ENCODE data around the gene SIRPG.
"Not testable (repeated sequence)": the region's sequence is repeated elsewhere in the genome, so short reads cannot be mapped to it uniquely, and the experiment has no call there.

SIRPG gene

GRCh38 chr20:1652960-1653359 lies 4.6 kb downstream of the SIRPG start:
- H3K27me3 ChIP-seq (ENCODE audit: low read depth, low read length) = no peaks in the 10 kb centered on the region
- H3K27ac ChIP-seq (ENCODE audit: low read length) = no peak overlapping the region
- H3K4me1 ChIP-seq (ENCODE audit: control insufficient read depth in 1 of 2, insufficient read depth in 2 of 2, low read length in 2 of 2) = no peaks in the 10 kb centered on the region
- no peaks in the 10 kb centered on the region for H3K36me3 ChIP-seq (ENCODE audit: control insufficient read depth in 1 of 2, insufficient read depth in 2 of 2, low read length in 2 of 2)
- no peak overlapping the region for H3K4me3 ChIP-seq (ENCODE audit: low read depth in 1 of 2, low read length in 2 of 2)
- peaks cover 0 to 7% of the 10 kb centered on the region in 2 donors for H3K9me3 ChIP-seq (ENCODE audit: control insufficient read depth in 1 of 2, low read length in 2 of 2)

- Histone ChIP-seq H3K4me3 (ENCODE audit: low read depth in 1 of 2, low read length in 2 of 2) (no peak overlapping the region), H3K27me3 (ENCODE audit: low read depth, low read length) (no peaks in the 10 kb centered on the region), H3K27ac (ENCODE audit: low read length) (no peak overlapping the region), H3K4me1 (ENCODE audit: control insufficient read depth in 1 of 2, insufficient read depth in 2 of 2, low read length in 2 of 2) (no peaks in the 10 kb centered on the region), H3K36me3 (ENCODE audit: control insufficient read depth in 1 of 2, insufficient read depth in 2 of 2, low read length in 2 of 2) (no peaks in the 10 kb centered on the region), H3K9me3 (ENCODE audit: control insufficient read depth in 1 of 2, low read length in 2 of 2) (peaks cover 0 to 7% of the 10 kb centered on the region in 2 donors)
Observed at GRCh38 chr20:1652104-1652503, 5.5 kb downstream of the SIRPG start.

- Histone ChIP-seq H3K36me3 (ENCODE audit: control insufficient read depth in 1 of 2, insufficient read depth in 2 of 2, low read length in 2 of 2) (no peaks in the 10 kb centered on the region), H3K4me1 (ENCODE audit: control insufficient read depth in 1 of 2, insufficient read depth in 2 of 2, low read length in 2 of 2) (no peaks in the 10 kb centered on the region), H3K9me3 (ENCODE audit: control insufficient read depth in 1 of 2, low read length in 2 of 2) (peaks cover 0 to 7% of the 10 kb centered on the region in 2 donors), H3K27ac (ENCODE audit: low read length) (no peak overlapping the region), H3K4me3 (ENCODE audit: low read depth in 1 of 2, low read length in 2 of 2) (no peak overlapping the region), H3K27me3 (ENCODE audit: low read depth, low read length) (no peaks in the 10 kb centered on the region)
Observed at GRCh38 chr20:1651268-1652058, 6.1 kb downstream of the SIRPG start.

GRCh38 chr20:1648101-1648500 lies 9.5 kb downstream of the SIRPG start:
- H3K4me1 ChIP-seq (ENCODE audit: control insufficient read depth in 1 of 2, insufficient read depth in 2 of 2, low read length in 2 of 2) = no peaks in the 10 kb centered on the region
- no peaks in the 10 kb centered on the region for H3K9me3 ChIP-seq (ENCODE audit: control insufficient read depth in 1 of 2, low read length in 2 of 2)
- no peaks in the 10 kb centered on the region for H3K36me3 ChIP-seq (ENCODE audit: control insufficient read depth in 1 of 2, insufficient read depth in 2 of 2, low read length in 2 of 2)
- no peaks in the 10 kb centered on the region for H3K27me3 ChIP-seq (ENCODE audit: low read depth, low read length)
- H3K27ac ChIP-seq (ENCODE audit: low read length) = no peak overlapping the region
- no peak overlapping the region for H3K4me3 ChIP-seq (ENCODE audit: low read depth in 1 of 2, low read length in 2 of 2)

GRCh38 chr20:1646975-1647431 lies 10.6 kb downstream of the SIRPG start:
- Histone ChIP-seq H3K4me3 (ENCODE audit: low read depth in 1 of 2, low read length in 2 of 2) (no peak overlapping the region), H3K9me3 (ENCODE audit: control insufficient read depth in 1 of 2, low read length in 2 of 2) (no peaks in the 10 kb centered on the region), H3K27me3 (ENCODE audit: low read depth, low read length) (no peaks in the 10 kb centered on the region), H3K27ac (ENCODE audit: low read length) (no peak overlapping the region), H3K4me1 (ENCODE audit: control insufficient read depth in 1 of 2, insufficient read depth in 2 of 2, low read length in 2 of 2) (no peaks in the 10 kb centered on the region), H3K36me3 (ENCODE audit: control insufficient read depth in 1 of 2, insufficient read depth in 2 of 2, low read length in 2 of 2) (no peaks in the 10 kb centered on the region)

- no peaks in the 10 kb centered on the region for H3K9me3 ChIP-seq (ENCODE audit: control insufficient read depth in 1 of 2, low read length in 2 of 2)
- H3K36me3 ChIP-seq (ENCODE audit: control insufficient read depth in 1 of 2, insufficient read depth in 2 of 2, low read length in 2 of 2) = no peaks in the 10 kb centered on the region
- no peak overlapping the region for H3K27ac ChIP-seq (ENCODE audit: low read length)
- H3K4me1 ChIP-seq (ENCODE audit: control insufficient read depth in 1 of 2, insufficient read depth in 2 of 2, low read length in 2 of 2) = no peaks in the 10 kb centered on the region
- no peaks in the 10 kb centered on the region for H3K27me3 ChIP-seq (ENCODE audit: low read depth, low read length)
- H3K4me3 ChIP-seq (ENCODE audit: low read depth in 1 of 2, low read length in 2 of 2) = no peak overlapping the region
Observed at GRCh38 chr20:1644101-1644962, 13.2 kb downstream of the SIRPG start.

- not testable (repeated sequence) for H3K9me3 ChIP-seq (ENCODE audit: control insufficient read depth in 1 of 2, low read length in 2 of 2); H3K4me3 ChIP-seq (ENCODE audit: low read depth in 1 of 2, low read length in 2 of 2); H3K4me1 ChIP-seq (ENCODE audit: control insufficient read depth in 1 of 2, insufficient read depth in 2 of 2, low read length in 2 of 2); H3K27ac ChIP-seq (ENCODE audit: low read length); H3K27me3 ChIP-seq (ENCODE audit: low read depth, low read length); H3K36me3 ChIP-seq (ENCODE audit: control insufficient read depth in 1 of 2, insufficient read depth in 2 of 2, low read length in 2 of 2)
Observed at GRCh38 chr20:1638643-1639042, 18.9 kb downstream of the SIRPG start.

- Histone ChIP-seq H3K9me3 (ENCODE audit: control insufficient read depth in 1 of 2, low read length in 2 of 2) (no peaks in the 10 kb centered on the region), H3K36me3 (ENCODE audit: control insufficient read depth in 1 of 2, insufficient read depth in 2 of 2, low read length in 2 of 2) (no peaks in the 10 kb centered on the region), H3K4me3 (ENCODE audit: low read depth in 1 of 2, low read length in 2 of 2) (no peak overlapping the region)
Observed at GRCh38 chr20:1637755-1638154, 19.8 kb downstream of the SIRPG start.

GRCh38 chr20:1637226-1637625 lies 20.4 kb downstream of the SIRPG start:
- Histone ChIP-seq H3K36me3 (ENCODE audit: control insufficient read depth in 1 of 2, insufficient read depth in 2 of 2, low read length in 2 of 2) (no peaks in the 10 kb centered on the region), H3K9me3 (ENCODE audit: control insufficient read depth in 1 of 2, low read length in 2 of 2) (no peaks in the 10 kb centered on the region), H3K27me3 (ENCODE audit: low read depth, low read length) (no peaks in the 10 kb centered on the region), H3K4me1 (ENCODE audit: control insufficient read depth in 1 of 2, insufficient read depth in 2 of 2, low read length in 2 of 2) (no peaks in the 10 kb centered on the region), H3K4me3 (ENCODE audit: low read depth in 1 of 2, low read length in 2 of 2) (no peak overlapping the region), H3K27ac (ENCODE audit: low read length) (no peak overlapping the region)

More at GRCh38 chr20:1637755-1638154, 19.8 kb downstream of the SIRPG start:
- no peaks in the 10 kb centered on the region for H3K4me1 ChIP-seq (ENCODE audit: control insufficient read depth in 1 of 2, insufficient read depth in 2 of 2, low read length in 2 of 2)
- no peak overlapping the region for H3K27ac ChIP-seq (ENCODE audit: low read length)
- no peaks in the 10 kb centered on the region for H3K27me3 ChIP-seq (ENCODE audit: low read depth, low read length)

GRCh38 chr20:1636621-1637020 lies 21.0 kb downstream of the SIRPG start:
- H3K27ac ChIP-seq (ENCODE audit: low read length) = no peak overlapping the region
- H3K4me3 ChIP-seq (ENCODE audit: low read depth in 1 of 2, low read length in 2 of 2) = no peak overlapping the region
- H3K4me1 ChIP-seq (ENCODE audit: control insufficient read depth in 1 of 2, insufficient read depth in 2 of 2, low read length in 2 of 2) = no peaks in the 10 kb centered on the region
- H3K36me3 ChIP-seq (ENCODE audit: control insufficient read depth in 1 of 2, insufficient read depth in 2 of 2, low read length in 2 of 2) = no peaks in the 10 kb centered on the region
- no peaks in the 10 kb centered on the region for H3K27me3 ChIP-seq (ENCODE audit: low read depth, low read length)
- H3K9me3 ChIP-seq (ENCODE audit: control insufficient read depth in 1 of 2, low read length in 2 of 2) = no peaks in the 10 kb centered on the region

- Histone ChIP-seq H3K4me3 (ENCODE audit: low read depth in 1 of 2, low read length in 2 of 2) (no peak overlapping the region), H3K9me3 (ENCODE audit: control insufficient read depth in 1 of 2, low read length in 2 of 2) (no peaks in the 10 kb centered on the region), H3K27ac (ENCODE audit: low read length) (no peak overlapping the region), H3K27me3 (ENCODE audit: low read depth, low read length) (no peaks in the 10 kb centered on the region), H3K36me3 (ENCODE audit: control insufficient read depth in 1 of 2, insufficient read depth in 2 of 2, low read length in 2 of 2) (no peaks in the 10 kb centered on the region), H3K4me1 (ENCODE audit: control insufficient read depth in 1 of 2, insufficient read depth in 2 of 2, low read length in 2 of 2) (no peaks in the 10 kb centered on the region)
Observed at GRCh38 chr20:1635291-1635979, 22.1 kb downstream of the SIRPG start.

Data from muscle layer of duodenum (tissue), 2 donors.